Left lung (tissue), 10 donors: ENCODE results near the gene HAGHL. TPM values are rescaled to one million over a fixed set of nuclear protein-coding genes. Genes with fewer than 3 reads are reported as not detected.
A peak's percentile ranks its signal among the peaks of the same experiment; 100 is the strongest.

ENCODE experiments used
- ATAC-seq: fragments of 200-7000 bp; cut with Tn5 transposase; one replicate; pipeline ENCODE4 v1.9.1; 2020; ENCODE audit warnings: moderate library complexity
- DNase-seq, 4 donors: peaks; one replicate each; pipeline ENCODE4 v3.0.0-alpha.2; 2013 to 2020
- H3K27ac ChIP-seq, 2 donors: fragments of 200-600 bp; sonication (generic) in 1 of 2; one replicate each; pipeline versions ENCODE4 v1.5.0 to v1.8.0; 2020 to 2021
- H3K27me3 ChIP-seq, 2 donors: fragments of 200-600 bp; sonication (generic) in 1 of 2; one replicate each; pipeline versions ENCODE4 v1.5.0 to v1.8.0; 2020 to 2021
- H3K36me3 ChIP-seq, 2 donors: fragments of 200-600 bp; sonication (generic) in 1 of 2; one replicate each; pipeline versions ENCODE4 v1.5.0 to v1.8.0; 2020 to 2021
- H3K4me1 ChIP-seq, 2 donors: fragments of 200-600 bp; one replicate each; pipeline ENCODE4 v1.8.0; 2021
- H3K4me3 ChIP-seq, 2 donors: fragments of 200-600 bp; sonication (generic) in 1 of 2; one replicate each; pipeline versions ENCODE4 v1.5.0 to v1.8.0; 2020 to 2021; ENCODE audit warnings: mild to moderate bottlenecking in 1 of 2
- H3K9me3 ChIP-seq, 2 donors: fragments of 200-600 bp; sonication (generic) in 1 of 2; one replicate each; pipeline versions ENCODE4 v1.5.0 to v1.8.0; 2020 to 2021
- intact Hi-C, 2 donors: fragments of 100-400 bp; cut with DNase I; formaldehyde crosslinking; loops; one replicate each; pipeline versions ENCODE4 v1.11.2 to v1.14.2; 2022
- polyA plus RNA-seq, 6 donors: library from polyadenylated mRNA; unstranded; fragments of 120-200 nt; gene quantifications; one replicate each; pipeline ENCODE4 v1.2.1, GENCODE V29; 2013; ENCODE audit not compliant: insufficient read length in 6 of 6
- total RNA-seq, 2 donors: library from RNA; stranded (reverse); fragmentation: NEBNext Ultra II Directional; extraction: Animal tissue kit (Norgen Biotek cat#: 25700); gene quantifications; one replicate each; pipeline ENCODE4 v1.2.1, GENCODE V29; 2021
- TF ChIP-seq, protein P1 (sequence below), 2 donors: fragments of 200-600 bp; sonication (generic) in 1 of 2; IDR thresholded peaks; one replicate each; pipeline versions ENCODE4 v1.5.0 to v1.8.0; 2021; ENCODE audit warnings: antibody characterized with exemption in 2 of 2
- donor health status: DM: no; HTN: yes; CAD: no.
- donor health status: DM: no; HTN: no; CAD: no.

The HAGHL gene
- total and polyA plus RNA-seq, 8 donors: 2.4 to 9.9 (median 4.4) TPM

DNA sequence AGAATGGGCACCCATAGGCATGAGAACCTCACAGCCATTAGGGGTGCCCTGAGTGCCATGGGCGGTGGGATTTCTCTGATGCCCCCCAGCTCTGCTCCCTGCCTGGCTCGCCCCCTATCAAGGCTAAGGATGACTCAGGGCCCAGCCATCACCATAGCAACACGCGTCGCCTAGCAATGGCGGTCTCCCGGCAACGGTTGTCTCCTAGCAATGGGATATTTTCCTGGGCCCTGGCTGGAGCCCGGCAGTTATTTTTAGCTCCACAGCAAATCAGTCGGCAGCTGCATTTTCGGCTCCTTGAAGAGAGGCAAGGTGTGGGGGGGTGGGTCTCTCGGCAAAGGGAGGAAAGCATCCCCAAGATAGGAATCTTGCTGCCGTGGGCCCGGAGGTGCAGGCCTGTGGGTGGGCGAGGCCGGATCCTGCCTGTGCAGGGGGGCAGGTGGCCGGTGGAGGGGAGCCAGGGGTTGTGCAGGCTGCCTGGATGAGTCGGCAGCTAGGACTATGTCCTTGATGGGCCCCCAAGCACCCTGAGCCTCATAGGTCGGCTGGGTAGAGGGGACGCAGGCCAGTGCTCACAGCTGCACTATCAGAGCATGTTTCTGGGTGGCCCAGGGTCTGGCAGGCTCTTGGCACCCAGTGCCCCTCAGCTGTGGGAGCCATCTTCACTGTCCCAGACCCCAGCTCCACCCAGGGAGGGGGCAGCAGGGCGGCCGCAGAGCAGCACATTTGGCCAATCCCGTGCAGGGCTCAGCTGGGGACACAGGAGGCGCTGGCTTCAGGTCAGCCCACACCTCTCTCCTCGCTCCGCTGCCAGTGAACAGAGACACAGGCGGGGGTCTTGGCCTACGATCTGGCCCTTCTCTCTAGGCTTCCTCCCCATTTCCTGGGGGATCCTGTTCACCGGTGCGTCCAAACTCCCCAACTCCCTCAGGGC lies 17.1 kb upstream of the HAGHL start:
- intact Hi-C loops: loop anchor here in 1 of 2 donors (5.0 kb wide), 1 partner anchor 72 kb away; no protein-coding TSS in a partner anchor
- no peak for ATAC-seq
- Histone ChIP-seq H3K9me3 (no peaks in the 10 kb centered on the region), H3K36me3 (no peaks in the 10 kb centered on the region), H3K27ac (no peak overlapping the region), H3K27me3 (peaks cover 29 to 94% of the 10 kb centered on the region in 2 donors), H3K4me3 (no peak overlapping the region), H3K4me1 (peaks cover 3 to 20% of the 10 kb centered on the region in 2 donors)
- peak in 1 of 4 donors; percentile 44 for DNase-seq
- TF ChIP-seq, protein P1, sequence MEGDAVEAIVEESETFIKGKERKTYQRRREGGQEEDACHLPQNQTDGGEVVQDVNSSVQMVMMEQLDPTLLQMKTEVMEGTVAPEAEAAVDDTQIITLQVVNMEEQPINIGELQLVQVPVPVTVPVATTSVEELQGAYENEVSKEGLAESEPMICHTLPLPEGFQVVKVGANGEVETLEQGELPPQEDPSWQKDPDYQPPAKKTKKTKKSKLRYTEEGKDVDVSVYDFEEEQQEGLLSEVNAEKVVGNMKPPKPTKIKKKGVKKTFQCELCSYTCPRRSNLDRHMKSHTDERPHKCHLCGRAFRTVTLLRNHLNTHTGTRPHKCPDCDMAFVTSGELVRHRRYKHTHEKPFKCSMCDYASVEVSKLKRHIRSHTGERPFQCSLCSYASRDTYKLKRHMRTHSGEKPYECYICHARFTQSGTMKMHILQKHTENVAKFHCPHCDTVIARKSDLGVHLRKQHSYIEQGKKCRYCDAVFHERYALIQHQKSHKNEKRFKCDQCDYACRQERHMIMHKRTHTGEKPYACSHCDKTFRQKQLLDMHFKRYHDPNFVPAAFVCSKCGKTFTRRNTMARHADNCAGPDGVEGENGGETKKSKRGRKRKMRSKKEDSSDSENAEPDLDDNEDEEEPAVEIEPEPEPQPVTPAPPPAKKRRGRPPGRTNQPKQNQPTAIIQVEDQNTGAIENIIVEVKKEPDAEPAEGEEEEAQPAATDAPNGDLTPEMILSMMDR (IDR thresholded peaks at IDR 0.05): no peak

DNA sequence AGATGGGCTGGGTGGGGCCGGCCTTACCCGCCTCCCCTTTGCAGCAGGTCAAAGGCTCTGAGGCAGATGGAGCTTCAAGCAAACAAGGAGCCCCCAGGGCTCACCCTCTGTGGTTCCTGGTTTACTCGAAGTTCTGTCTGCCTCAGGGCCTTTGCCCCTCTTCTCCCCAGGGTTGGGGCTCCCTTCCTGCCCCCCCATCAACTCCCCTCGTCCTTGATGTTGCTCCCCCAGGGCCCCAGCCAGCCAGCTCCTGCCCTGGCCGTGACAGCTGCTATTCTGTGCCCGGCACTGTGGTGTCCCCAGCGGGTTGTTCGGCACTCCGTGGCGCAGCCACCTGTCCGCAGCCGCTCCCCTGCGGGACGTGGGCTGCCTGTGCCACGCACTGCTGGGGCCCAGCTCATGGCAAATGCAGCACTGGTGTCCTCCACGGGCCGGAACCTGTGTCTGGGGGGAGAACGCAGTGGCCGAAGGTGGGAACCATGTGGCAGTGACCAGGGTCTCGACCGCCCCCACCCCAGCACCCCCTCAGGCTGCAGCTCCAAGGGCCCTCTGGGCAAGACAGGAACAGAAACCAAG lies 16.3 kb upstream of the HAGHL start:
- Histone ChIP-seq H3K27me3 (peaks cover 26 to 93% of the 10 kb centered on the region in 2 donors), H3K27ac (no peak overlapping the region), H3K36me3 (no peaks in the 10 kb centered on the region), H3K4me3 (no peak overlapping the region), H3K9me3 (no peaks in the 10 kb centered on the region), H3K4me1 (peaks cover 3 to 25% of the 10 kb centered on the region in 2 donors)
- intact Hi-C loops: loop anchor here in 1 of 2 donors (5.0 kb wide), 1 partner anchor 72 kb away; no protein-coding TSS in a partner anchor
- ATAC-seq (no peak), DNase-seq (no peak)
- TF ChIP-seq, protein P1 (IDR thresholded peaks at IDR 0.05): no peak

DNA sequence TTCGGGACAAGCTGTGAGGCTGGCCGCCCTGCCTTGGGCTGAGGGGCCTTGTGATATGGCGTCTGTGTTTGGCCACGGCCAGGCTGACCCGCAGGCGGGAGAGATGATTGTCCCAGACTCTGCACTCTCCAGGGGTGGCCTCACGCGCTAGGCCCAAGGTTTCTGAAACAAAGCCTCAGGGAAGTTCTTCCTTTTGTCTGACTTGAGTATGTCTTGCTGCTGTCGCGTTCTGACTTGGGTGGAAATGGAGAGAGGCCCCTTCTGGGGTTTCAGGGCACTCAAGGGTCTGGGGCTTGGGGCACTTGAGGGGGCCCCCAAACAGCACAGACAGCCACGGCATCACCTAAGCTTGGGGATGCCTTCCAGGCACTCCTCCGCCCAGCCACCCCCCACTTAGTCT lies 15.8 kb upstream of the HAGHL start:
- ATAC-seq (no peak), DNase-seq (no peak)
- Histone ChIP-seq H3K4me3 (no peak overlapping the region), H3K9me3 (no peaks in the 10 kb centered on the region), H3K4me1 (peaks cover 7 to 30% of the 10 kb centered on the region in 2 donors), H3K36me3 (no peaks in the 10 kb centered on the region), H3K27ac (no peak overlapping the region), H3K27me3 (peaks cover 23 to 94% of the 10 kb centered on the region in 2 donors)
- TF ChIP-seq, protein P1 (IDR thresholded peaks at IDR 0.05): no peak
- intact Hi-C loops: loop anchor here in 1 of 2 donors (5.0 kb wide), 1 partner anchor 71 kb away; no protein-coding TSS in a partner anchor

DNA sequence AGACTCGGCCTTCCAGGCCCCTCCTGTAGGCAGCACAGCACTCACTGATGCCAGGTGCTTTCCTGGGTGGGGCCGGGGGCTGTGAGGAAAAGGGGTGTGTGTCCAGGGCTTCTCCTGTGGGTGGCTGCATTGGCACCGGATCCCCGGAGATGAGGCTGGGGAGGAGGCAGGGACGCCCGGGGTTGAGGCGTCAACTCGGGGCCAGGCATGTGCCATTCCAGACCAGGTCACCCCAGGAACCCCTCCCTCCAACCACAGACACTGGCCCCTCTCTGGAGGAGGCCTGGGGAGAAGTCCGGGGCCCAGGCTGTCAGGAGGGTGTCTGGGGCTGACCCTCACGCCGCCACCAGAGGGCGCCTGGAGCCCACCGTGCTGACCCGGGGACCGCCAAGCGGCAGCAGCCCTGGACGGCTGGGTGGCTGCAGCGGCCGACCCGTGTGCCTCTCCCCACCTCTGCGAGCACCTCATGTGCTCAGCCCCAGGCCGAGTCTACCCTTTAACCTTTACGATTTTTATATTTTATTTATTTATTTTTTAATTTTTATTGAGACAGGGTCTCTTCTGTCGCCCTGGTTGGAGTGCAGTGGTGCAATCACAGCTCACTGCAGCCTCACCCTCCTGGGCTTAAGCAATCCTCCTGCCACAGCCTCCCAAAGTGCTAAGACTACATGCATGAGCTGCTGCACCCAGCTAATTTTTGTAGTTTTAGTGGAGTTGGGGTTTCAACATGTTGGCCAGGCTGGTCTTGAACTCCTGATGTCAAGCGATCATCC lies 15.2 kb upstream of the HAGHL start:
- Histone ChIP-seq H3K9me3 (no peaks in the 10 kb centered on the region), H3K27ac (no peak overlapping the region), H3K27me3 (peaks cover 17 to 94% of the 10 kb centered on the region in 2 donors), H3K4me3 (no peak overlapping the region), H3K4me1 (peaks cover 11 to 36% of the 10 kb centered on the region in 2 donors), H3K36me3 (no peaks in the 10 kb centered on the region)
- TF ChIP-seq, protein P1 (IDR thresholded peaks at IDR 0.05): peak; percentile 94 to 98
- intact Hi-C loops: loop anchor here in 1 of 2 donors (5.0 kb wide), 1 partner anchor 71 kb away; no protein-coding TSS in a partner anchor
- DNase-seq: peak in 3 of 4 donors; percentile 81 to 98 (median 84)
- ATAC-seq: peak; percentile 73
